22Rv1 (cell line): ENCODE results near the gene HS6ST1.

Experiments used
- CTCF ChIP-seq: fragments of 450-650 bp; IDR thresholded peaks from 2 replicates; pipeline ENCODE4 v1.5.1; 2017; ENCODE audit warnings: mild to moderate bottlenecking
- ZFX ChIP-seq: fragments of 450-650 bp; IDR thresholded peaks from 2 replicates; pipeline ENCODE4 v1.6.1; 2017; ENCODE audit warnings: antibody characterized with exemption, borderline replicate concordance

- TF ChIP-seq CTCF, result no peak
- no peak for TF ChIP-seq ZFX
Measured at GRCh38 chr2:128227862-128228261, 90.8 kb downstream of the HS6ST1 start.
